ENCODE results near the gene SALL1.
A peak's percentile ranks its signal among the peaks of the same experiment; 100 is the strongest.

Gene SALL1

DNA sequence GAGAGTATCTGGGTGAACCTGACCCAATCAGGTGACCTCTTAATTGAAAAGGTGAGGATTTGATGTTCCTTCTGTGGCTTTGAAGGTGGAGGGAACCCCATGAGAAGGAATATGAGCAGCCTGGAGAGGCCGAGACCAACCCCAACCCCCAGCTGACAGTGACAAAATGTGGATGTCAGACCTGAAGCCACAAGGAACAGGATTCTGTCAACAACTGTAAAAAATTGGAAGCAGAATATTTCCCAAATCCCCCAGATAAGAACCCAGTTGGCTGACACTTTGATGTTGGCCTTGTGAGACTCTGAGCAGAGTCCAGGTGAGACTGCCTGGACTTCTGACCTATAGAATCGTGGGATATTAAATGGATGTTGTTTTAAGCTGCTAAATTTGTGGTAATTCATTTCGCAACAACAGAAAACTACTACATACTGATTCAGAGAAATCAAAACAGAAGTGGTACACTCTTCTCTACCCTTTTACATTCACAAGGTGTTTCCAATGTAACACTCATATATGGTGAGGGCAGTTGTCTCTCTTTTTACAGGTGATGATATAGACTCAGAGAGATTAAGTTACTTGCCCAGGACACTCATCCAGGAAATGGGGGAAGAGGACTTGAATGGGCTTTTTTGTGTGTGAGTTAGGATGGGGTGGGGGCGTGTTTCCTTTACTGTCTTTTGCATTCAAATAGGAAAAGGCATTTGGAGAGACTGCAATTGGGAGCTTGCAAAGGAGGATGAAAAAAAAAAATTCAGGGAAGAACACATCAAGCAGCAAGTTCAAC is 29.8 kb upstream of the SALL1 start:
- no peaks in the 10 kb centered on the region for H3K9me3 ChIP-seq (ENCODE audit: insufficient read depth, low read length)
- H3K9ac ChIP-seq (ENCODE audit: insufficient read length, low read depth) = no peak overlapping the region
- peaks cover 10% of the 10 kb centered on the region for H3K4me1 ChIP-seq (ENCODE audit: insufficient read depth, insufficient read length)
- no peak overlapping the region for H3K4me3 ChIP-seq (ENCODE audit: insufficient read length, low read depth)
- TF ChIP-seq ZNF274 (IDR thresholded peaks at IDR 0.05; ENCODE audit: low read depth, low read length) (no peak), SUZ12 (IDR thresholded peaks at IDR 0.05; ENCODE audit: extremely low read depth, insufficient read depth, insufficient read length) (no peak), YY1 (IDR thresholded peaks at IDR 0.05; ENCODE audit: insufficient read depth, insufficient read length) (no peak)
- peak; percentile 90 for DNase-seq (ENCODE audit: low read depth, low spot score)
- H3K36me3 ChIP-seq (ENCODE audit: insufficient read depth, insufficient read length, low read length) = no peaks in the 10 kb centered on the region
- H3K27me3 ChIP-seq (ENCODE audit: insufficient read depth, insufficient read length) = no peaks in the 10 kb centered on the region

DNA sequence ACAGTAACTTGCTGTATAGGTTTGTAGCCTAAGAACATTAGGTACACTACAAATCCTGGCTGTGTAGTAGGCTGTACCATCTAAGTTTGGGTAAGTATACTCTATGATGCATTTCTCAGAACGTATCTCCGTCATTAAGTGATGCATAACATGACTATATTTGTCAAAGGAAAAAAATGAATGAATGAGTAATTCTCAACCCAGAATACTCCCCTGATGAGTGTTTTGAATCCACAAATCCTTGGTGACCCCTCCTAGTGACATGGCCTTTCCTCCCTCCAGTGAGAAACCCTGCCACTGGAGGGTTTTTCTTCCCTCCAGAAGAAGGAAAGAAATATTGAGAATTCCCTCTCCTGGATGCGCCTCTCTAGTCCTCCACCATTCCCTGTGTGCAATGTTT is 24.0 kb upstream of the SALL1 start:
- H3K36me3 ChIP-seq (ENCODE audit: insufficient read depth, insufficient read length, low read length) = no peaks in the 10 kb centered on the region

DNA sequence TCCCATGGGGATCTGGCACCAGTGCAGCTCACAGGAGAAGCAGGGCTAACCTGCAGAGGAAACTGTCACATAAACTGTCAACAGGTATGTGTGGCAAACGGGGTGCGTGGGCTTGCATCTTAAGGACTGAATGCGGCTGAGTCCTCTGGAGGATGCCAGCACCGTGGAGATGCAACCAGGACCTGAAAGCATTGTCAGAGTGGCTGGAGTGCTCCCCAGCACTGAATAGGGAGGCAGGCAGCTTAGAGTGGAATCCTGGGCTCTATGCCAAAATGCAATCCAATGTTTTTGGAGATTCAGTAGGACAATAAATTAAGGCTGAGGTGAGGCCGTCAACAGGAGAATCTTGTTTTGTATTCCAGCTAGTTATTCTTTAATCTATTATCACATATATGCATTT is 21.3 kb upstream of the SALL1 start:
- TF ChIP-seq YY1 (IDR thresholded peaks at IDR 0.05; ENCODE audit: insufficient read depth, insufficient read length) (no peak), SUZ12 (IDR thresholded peaks at IDR 0.05; ENCODE audit: extremely low read depth, insufficient read depth, insufficient read length) (no peak), ZNF274 (IDR thresholded peaks at IDR 0.05; ENCODE audit: low read depth, low read length) (no peak)
- Histone ChIP-seq H3K4me1 (ENCODE audit: insufficient read depth, insufficient read length) (no peaks in the 10 kb centered on the region), H3K9ac (ENCODE audit: insufficient read length, low read depth) (no peak overlapping the region), H3K27me3 (ENCODE audit: insufficient read depth, insufficient read length) (no peaks in the 10 kb centered on the region), H3K36me3 (ENCODE audit: insufficient read depth, insufficient read length, low read length) (no peaks in the 10 kb centered on the region), H3K9me3 (ENCODE audit: insufficient read depth, low read length) (peaks cover 8% of the 10 kb centered on the region; the same call in 1 of the 2 replicates), H3K4me3 (ENCODE audit: insufficient read length, low read depth) (no peak overlapping the region)
- no peak for DNase-seq (ENCODE audit: low read depth, low spot score)

More for the DNA sequence above, 24.0 kb upstream of the SALL1 start:
- peaks cover 2% of the 10 kb centered on the region for H3K4me1 ChIP-seq (ENCODE audit: insufficient read depth, insufficient read length)
- H3K9me3 ChIP-seq (ENCODE audit: insufficient read depth, low read length) = peaks cover 8% of the 10 kb centered on the region; the same call in 1 of the 2 replicates
- TF ChIP-seq YY1 (IDR thresholded peaks at IDR 0.05; ENCODE audit: insufficient read depth, insufficient read length) (no peak), ZNF274 (IDR thresholded peaks at IDR 0.05; ENCODE audit: low read depth, low read length) (no peak), SUZ12 (IDR thresholded peaks at IDR 0.05; ENCODE audit: extremely low read depth, insufficient read depth, insufficient read length) (no peak)
- DNase-seq (ENCODE audit: low read depth, low spot score) = no peak
- no peaks in the 10 kb centered on the region for H3K27me3 ChIP-seq (ENCODE audit: insufficient read depth, insufficient read length)
- H3K9ac ChIP-seq (ENCODE audit: insufficient read length, low read depth) = no peak overlapping the region
- no peak overlapping the region for H3K4me3 ChIP-seq (ENCODE audit: insufficient read length, low read depth)

DNA sequence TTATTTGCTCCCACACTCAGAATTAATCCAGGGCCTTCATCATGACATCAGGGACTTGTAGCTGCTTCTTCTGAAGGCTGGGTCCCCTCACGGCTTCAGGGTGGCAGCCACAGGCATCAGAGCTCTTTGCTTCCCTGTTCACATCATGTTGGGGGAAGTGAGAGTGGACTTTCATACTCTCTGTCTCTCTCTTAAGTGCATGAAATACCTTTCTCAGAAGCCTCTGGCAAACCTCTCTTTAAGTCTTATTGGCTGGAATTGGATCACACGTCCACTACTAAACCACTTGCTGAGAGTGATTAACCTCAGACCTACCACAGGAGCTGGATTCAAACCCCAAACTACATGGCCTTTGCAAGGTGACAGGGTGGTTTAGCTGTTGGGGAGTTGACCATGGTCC is 17.7 kb upstream of the SALL1 start:
- Histone ChIP-seq H3K36me3 (ENCODE audit: insufficient read depth, insufficient read length, low read length) (no peaks in the 10 kb centered on the region), H3K9me3 (ENCODE audit: insufficient read depth, low read length) (peaks cover 8% of the 10 kb centered on the region; the same call in 1 of the 2 replicates), H3K4me1 (ENCODE audit: insufficient read depth, insufficient read length) (peaks cover 3% of the 10 kb centered on the region), H3K4me3 (ENCODE audit: insufficient read length, low read depth) (no peak overlapping the region), H3K9ac (ENCODE audit: insufficient read length, low read depth) (no peak overlapping the region), H3K27me3 (ENCODE audit: insufficient read depth, insufficient read length) (no peaks in the 10 kb centered on the region)
- no peak for DNase-seq (ENCODE audit: low read depth, low spot score)
- no peak for TF ChIP-seq YY1 (IDR thresholded peaks at IDR 0.05; ENCODE audit: insufficient read depth, insufficient read length)
- TF ChIP-seq SUZ12 (IDR thresholded peaks at IDR 0.05; ENCODE audit: extremely low read depth, insufficient read depth, insufficient read length) = no peak
- no peak for TF ChIP-seq ZNF274 (IDR thresholded peaks at IDR 0.05; ENCODE audit: low read depth, low read length)

DNA sequence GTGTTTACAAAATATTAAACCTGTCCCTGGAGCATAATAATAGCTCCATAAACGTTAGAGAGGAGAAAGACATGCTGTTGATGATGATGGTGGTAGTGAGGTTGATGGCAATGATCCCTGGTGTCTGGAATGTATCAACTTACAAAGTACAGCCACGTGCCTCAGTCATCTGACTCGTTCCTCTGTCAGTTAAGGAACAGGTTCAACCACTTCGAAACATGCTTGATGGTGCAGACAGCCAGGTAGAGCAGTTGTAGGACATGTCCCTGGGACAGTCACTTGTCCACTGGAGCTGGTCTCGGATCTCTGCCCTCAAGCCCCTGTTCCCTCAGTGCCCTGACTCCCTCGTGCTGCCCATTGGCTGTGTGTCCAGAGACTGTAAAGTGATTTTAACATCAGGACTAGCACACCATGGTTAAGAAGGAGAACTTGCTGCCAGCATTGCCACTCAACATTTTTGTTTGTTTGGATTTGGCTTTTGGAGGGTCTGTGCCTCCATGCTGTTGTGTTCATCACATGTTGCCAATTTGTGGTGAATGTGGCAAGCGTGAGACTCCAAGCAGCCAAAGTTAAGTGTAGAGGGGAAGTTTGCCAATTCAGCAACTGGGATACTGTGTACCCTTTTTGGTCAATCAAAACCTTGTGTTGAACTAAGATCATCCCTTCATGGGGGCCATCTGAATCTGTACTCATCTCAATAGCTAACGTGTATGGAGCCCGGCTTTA is 16.3 kb upstream of the SALL1 start:
- Histone ChIP-seq H3K36me3 (ENCODE audit: insufficient read depth, insufficient read length, low read length) (no peaks in the 10 kb centered on the region), H3K4me3 (ENCODE audit: insufficient read length, low read depth) (no peak overlapping the region), H3K4me1 (ENCODE audit: insufficient read depth, insufficient read length) (peaks cover 3% of the 10 kb centered on the region), H3K9ac (ENCODE audit: insufficient read length, low read depth) (no peak overlapping the region), H3K27me3 (ENCODE audit: insufficient read depth, insufficient read length) (no peaks in the 10 kb centered on the region), H3K9me3 (ENCODE audit: insufficient read depth, low read length) (peaks cover 8% of the 10 kb centered on the region; the same call in 1 of the 2 replicates)
- no peak for TF ChIP-seq ZNF274 (IDR thresholded peaks at IDR 0.05; ENCODE audit: low read depth, low read length)
- DNase-seq (ENCODE audit: low read depth, low spot score) = no peak

DNA sequence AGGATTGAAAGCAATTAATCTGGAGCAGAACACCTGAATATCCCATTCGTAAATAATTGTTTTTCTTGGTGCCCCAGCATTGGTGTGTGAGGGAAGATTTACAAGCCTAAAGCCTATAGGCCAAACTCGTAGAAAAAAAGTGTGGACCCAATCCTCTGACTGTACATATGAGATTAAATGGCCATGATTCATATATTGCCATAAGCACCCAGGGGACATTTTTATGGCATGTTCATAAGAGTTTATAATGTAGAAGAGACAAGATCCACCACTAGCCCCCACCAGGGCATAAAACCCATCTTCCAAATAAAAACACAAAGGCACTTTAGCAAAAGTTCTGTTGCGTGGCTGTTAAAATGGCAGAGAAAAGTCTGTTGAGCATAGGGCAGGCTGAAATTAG is 15.5 kb upstream of the SALL1 start:
- Histone ChIP-seq H3K4me1 (ENCODE audit: insufficient read depth, insufficient read length) (peaks cover 3% of the 10 kb centered on the region), H3K4me3 (ENCODE audit: insufficient read length, low read depth) (no peak overlapping the region), H3K27me3 (ENCODE audit: insufficient read depth, insufficient read length) (no peaks in the 10 kb centered on the region), H3K9ac (ENCODE audit: insufficient read length, low read depth) (no peak overlapping the region), H3K36me3 (ENCODE audit: insufficient read depth, insufficient read length, low read length) (no peaks in the 10 kb centered on the region), H3K9me3 (ENCODE audit: insufficient read depth, low read length) (peaks cover 8% of the 10 kb centered on the region; the same call in 1 of the 2 replicates)
- TF ChIP-seq YY1 (IDR thresholded peaks at IDR 0.05; ENCODE audit: insufficient read depth, insufficient read length) (no peak), ZNF274 (IDR thresholded peaks at IDR 0.05; ENCODE audit: low read depth, low read length) (no peak), SUZ12 (IDR thresholded peaks at IDR 0.05; ENCODE audit: extremely low read depth, insufficient read depth, insufficient read length) (no peak)
- DNase-seq (ENCODE audit: low read depth, low spot score) = no peak

DNA sequence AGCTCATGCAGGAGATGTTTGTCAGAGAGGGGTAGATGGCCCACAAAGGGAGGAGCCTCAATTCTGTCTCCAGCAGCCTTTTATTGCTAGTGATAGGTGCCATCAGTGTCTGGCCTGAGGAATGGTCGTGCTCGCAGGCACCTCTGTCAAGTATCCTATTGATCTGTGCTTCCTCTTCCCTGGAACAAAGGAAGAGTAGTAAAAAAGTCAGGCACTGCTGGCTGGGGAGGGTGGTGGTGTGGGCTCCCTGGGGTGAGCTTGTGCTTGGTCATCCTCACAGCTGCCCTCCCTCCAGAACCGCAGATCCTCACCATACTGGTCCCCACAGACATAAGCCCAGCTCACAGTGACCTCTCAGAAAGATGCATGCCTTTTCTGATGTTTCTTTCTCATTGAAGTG is 15.0 kb upstream of the SALL1 start:
- TF ChIP-seq SUZ12 (IDR thresholded peaks at IDR 0.05; ENCODE audit: extremely low read depth, insufficient read depth, insufficient read length) (no peak), YY1 (IDR thresholded peaks at IDR 0.05; ENCODE audit: insufficient read depth, insufficient read length) (no peak), ZNF274 (IDR thresholded peaks at IDR 0.05; ENCODE audit: low read depth, low read length) (no peak)
- peaks cover 5% of the 10 kb centered on the region; the same call in 1 of the 2 replicates for H3K9me3 ChIP-seq (ENCODE audit: insufficient read depth, low read length)
- no peak for DNase-seq (ENCODE audit: low read depth, low spot score)
- H3K27me3 ChIP-seq (ENCODE audit: insufficient read depth, insufficient read length) = no peaks in the 10 kb centered on the region
- no peak overlapping the region for H3K9ac ChIP-seq (ENCODE audit: insufficient read length, low read depth)
- H3K4me3 ChIP-seq (ENCODE audit: insufficient read length, low read depth) = no peak overlapping the region
- H3K36me3 ChIP-seq (ENCODE audit: insufficient read depth, insufficient read length, low read length) = no peaks in the 10 kb centered on the region
- H3K4me1 ChIP-seq (ENCODE audit: insufficient read depth, insufficient read length) = peaks cover 3% of the 10 kb centered on the region

All from NT2/D1 (cell line).